Progenitor cell of endocrine pancreas (in vitro differentiated cells): ENCODE results near the gene TNNC1. TPM values are rescaled to one million over a fixed set of nuclear protein-coding genes. Genes with fewer than 3 reads are reported as not detected.

Source experiments
- DNase-seq: peaks from one replicate; pipeline ENCODE4 v3.0.0; 2021; ENCODE audit warnings: low spot score; ENCODE audit not compliant: unreplicated experiment
- H3K27ac Mint-ChIP-seq: 2 replicates; pipeline ENCODE4 v1.8.0; 2021; ENCODE audit warnings: mild to moderate bottlenecking, moderate library complexity, mixed read lengths
- H3K27me3 Mint-ChIP-seq: 2 replicates; pipeline ENCODE4 v1.8.0; 2021; ENCODE audit warnings: mixed read lengths
- H3K36me3 Mint-ChIP-seq: 2 replicates; pipeline ENCODE4 v1.8.0; 2022; ENCODE audit warnings: mixed read lengths; ENCODE audit not compliant: insufficient read depth
- H3K4me1 Mint-ChIP-seq: 2 replicates; pipeline ENCODE4 v1.8.0; 2021; ENCODE audit warnings: low read depth, mixed read lengths
- H3K4me3 Mint-ChIP-seq: 2 replicates; pipeline ENCODE4 v1.8.0; 2021; ENCODE audit warnings: low read depth, mild to moderate bottlenecking, moderate library complexity, mixed read lengths
- H3K9me3 Mint-ChIP-seq: 2 replicates; pipeline ENCODE4 v1.8.0; 2021; ENCODE audit warnings: low read depth, mixed read lengths
- CTCF ChIP-seq: fragments of 200-600 bp; sonication (generic); IDR thresholded peaks from one replicate; pipeline ENCODE4 v1.5.0; 2021; ENCODE audit warnings: antibody characterized with exemption, mild to moderate bottlenecking; ENCODE audit not compliant: unreplicated experiment
- total RNA-seq: library from RNA; stranded (reverse); gene quantifications from 2 replicates; pipeline ENCODE4 v1.2.1, GENCODE V29; 2021

TNNC1 gene
- total RNA-seq, 1 donor from 2014 or later, result 3.3 TPM

GRCh38 chr3:52454250-52454937 lies 553 bp upstream of the TNNC1 start:
- peaks cover 9% of the 10 kb centered on the region for H3K36me3 Mint-ChIP-seq
- peaks cover 29% of the 10 kb centered on the region for H3K4me1 Mint-ChIP-seq
- no peaks in the 10 kb centered on the region for H3K27me3 Mint-ChIP-seq
- peak overlapping the region; percentile 86 for H3K27ac Mint-ChIP-seq
- TF ChIP-seq CTCF, result no peak
- DNase-seq, result no peak
- peak overlapping the region; percentile 96 for H3K4me3 Mint-ChIP-seq
- no peaks in the 10 kb centered on the region for H3K9me3 Mint-ChIP-seq

GRCh38 chr3:52452570-52453221 lies 1.1 kb downstream of the TNNC1 start:
- TF ChIP-seq CTCF, result no peak
- peaks cover 4% of the 10 kb centered on the region for H3K36me3 Mint-ChIP-seq
- H3K27me3 Mint-ChIP-seq, result peaks cover 3% of the 10 kb centered on the region
- no peak for DNase-seq
- no peak overlapping the region for H3K4me3 Mint-ChIP-seq
- H3K4me1 Mint-ChIP-seq, result peaks cover 28% of the 10 kb centered on the region
- no peak overlapping the region for H3K27ac Mint-ChIP-seq
- no peaks in the 10 kb centered on the region for H3K9me3 Mint-ChIP-seq

GRCh38 chr3:52452126-52452525 lies 1.7 kb downstream of the TNNC1 start:
- Mint-ChIP-seq H3K9me3 (no peaks in the 10 kb centered on the region), H3K4me1 (peaks cover 22% of the 10 kb centered on the region), H3K27me3 (peaks cover 4% of the 10 kb centered on the region), H3K27ac (no peak overlapping the region), H3K36me3 (peaks cover under 1% of the 10 kb centered on the region), H3K4me3 (no peak overlapping the region)
- TF ChIP-seq CTCF, result no peak
- DNase-seq, result no peak

- TF ChIP-seq CTCF, result peak; percentile 14
- no peaks in the 10 kb centered on the region for H3K36me3 Mint-ChIP-seq
- no peaks in the 10 kb centered on the region for H3K9me3 Mint-ChIP-seq
- no peak for DNase-seq
- no peak overlapping the region for H3K4me3 Mint-ChIP-seq
- H3K27ac Mint-ChIP-seq, result no peak overlapping the region
- H3K27me3 Mint-ChIP-seq, result peaks cover 8% of the 10 kb centered on the region
- peaks cover 18% of the 10 kb centered on the region for H3K4me1 Mint-ChIP-seq
Measured at GRCh38 chr3:52451237-52452083, 2.4 kb downstream of the TNNC1 start.
